Mammary epithelial cell (primary cell): Measurements from ENCODE around the gene RARG.

Experiments used
- EZH2 ChIP-seq: IDR thresholded peaks from 2 replicates; pipeline ENCODE4 v1.6.1; 2012; ENCODE audit warnings: low read length, inconsistent platforms, borderline replicate concordance
- TF ChIP-seq, protein P1 (sequence below), 2 donors: IDR thresholded peaks in 1 of 2; conservative IDR thresholded peaks in 1 of 2; 2 replicates each; pipeline ENCODE4 v1.5.1; 2011 to 2012; ENCODE audit warnings: inconsistent platforms in 2 of 2, low read length in 2 of 2, mild to moderate bottlenecking in 2 of 2, control low read depth in 1 of 2, low read depth in 1 of 2; ENCODE audit not compliant: insufficient read depth in 1 of 2; ENCODE audit errors: extremely low read depth in 1 of 2

DNA sequence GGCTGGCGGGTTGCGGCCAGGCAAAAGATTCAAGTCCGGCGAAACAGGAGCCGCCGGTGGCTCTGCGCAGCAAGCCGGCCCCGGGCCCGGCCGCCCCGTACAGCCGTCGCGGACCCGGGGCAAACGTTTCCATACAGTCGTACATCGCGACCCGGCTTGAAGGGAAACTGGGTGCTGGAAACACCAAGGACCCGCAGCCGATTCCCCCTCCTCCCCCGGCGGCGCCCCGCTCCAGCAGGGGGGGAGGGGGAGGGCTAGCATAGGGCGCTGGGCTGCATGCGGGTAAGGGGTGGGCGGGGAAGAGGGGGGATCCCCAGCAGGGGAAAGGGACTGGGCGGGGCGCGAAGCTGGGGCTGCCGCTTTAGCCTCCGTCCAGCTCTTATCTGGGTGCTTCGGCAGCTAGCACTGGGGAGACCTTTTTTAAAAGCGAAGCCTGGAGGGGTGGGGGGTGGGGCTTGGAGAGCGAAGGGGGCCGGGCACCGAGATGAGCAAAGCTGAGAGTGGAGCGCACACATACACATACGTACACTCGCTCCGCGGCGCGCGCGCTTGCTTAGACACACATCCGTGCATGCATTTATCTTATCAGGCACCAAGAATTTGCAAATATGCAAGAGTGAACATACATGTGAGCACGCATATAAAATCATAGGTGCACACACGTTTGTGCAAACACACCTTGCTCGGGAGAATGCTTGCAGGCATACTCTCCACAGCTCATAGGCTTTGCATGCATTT is 11.9 kb downstream of the RARG start:
- TF ChIP-seq, protein P1, sequence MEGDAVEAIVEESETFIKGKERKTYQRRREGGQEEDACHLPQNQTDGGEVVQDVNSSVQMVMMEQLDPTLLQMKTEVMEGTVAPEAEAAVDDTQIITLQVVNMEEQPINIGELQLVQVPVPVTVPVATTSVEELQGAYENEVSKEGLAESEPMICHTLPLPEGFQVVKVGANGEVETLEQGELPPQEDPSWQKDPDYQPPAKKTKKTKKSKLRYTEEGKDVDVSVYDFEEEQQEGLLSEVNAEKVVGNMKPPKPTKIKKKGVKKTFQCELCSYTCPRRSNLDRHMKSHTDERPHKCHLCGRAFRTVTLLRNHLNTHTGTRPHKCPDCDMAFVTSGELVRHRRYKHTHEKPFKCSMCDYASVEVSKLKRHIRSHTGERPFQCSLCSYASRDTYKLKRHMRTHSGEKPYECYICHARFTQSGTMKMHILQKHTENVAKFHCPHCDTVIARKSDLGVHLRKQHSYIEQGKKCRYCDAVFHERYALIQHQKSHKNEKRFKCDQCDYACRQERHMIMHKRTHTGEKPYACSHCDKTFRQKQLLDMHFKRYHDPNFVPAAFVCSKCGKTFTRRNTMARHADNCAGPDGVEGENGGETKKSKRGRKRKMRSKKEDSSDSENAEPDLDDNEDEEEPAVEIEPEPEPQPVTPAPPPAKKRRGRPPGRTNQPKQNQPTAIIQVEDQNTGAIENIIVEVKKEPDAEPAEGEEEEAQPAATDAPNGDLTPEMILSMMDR (conservative IDR thresholded peaks at IDR 0.05 in 1 of 2, IDR thresholded peaks at IDR 0.05 in 1 of 2; ENCODE audit: extremely low read depth in 1 of 2, insufficient read depth in 1 of 2, low read depth in 1 of 2, low read length in 2 of 2), result no peak
- TF ChIP-seq EZH2, result no peak
